Mucosa of descending colon (tissue), 3 donors: ENCODE measurements around the gene C7orf25. TPM values are rescaled to one million over a fixed set of nuclear protein-coding genes. Genes with fewer than 3 reads are reported as not detected.

Source experiments
- ATAC-seq: fragments of 200-7000 bp; cut with Tn5 transposase; one replicate; pipeline ENCODE4 v1.9.1; 2020; ENCODE audit warnings: mild to moderate bottlenecking, moderate library complexity
- DNase-seq, 3 donors: peaks; one replicate each; pipeline ENCODE4 v3.0.0-alpha.2; 2020
- H3K36me3 ChIP-seq: fragments of 200-600 bp; one replicate; pipeline ENCODE4 v1.8.0; 2021; ENCODE audit warnings: low read depth, mild to moderate bottlenecking
- H3K4me1 ChIP-seq: fragments of 200-600 bp; one replicate; pipeline ENCODE4 v1.8.0; 2021; ENCODE audit warnings: low read depth, mild to moderate bottlenecking
- H3K4me3 ChIP-seq: fragments of 200-600 bp; one replicate; pipeline ENCODE4 v1.8.0; 2021; ENCODE audit warnings: mild to moderate bottlenecking
- H3K9me3 ChIP-seq: fragments of 200-600 bp; one replicate; pipeline ENCODE4 v1.8.0; 2021; ENCODE audit warnings: mild to moderate bottlenecking
- CTCF ChIP-seq: fragments of 200-600 bp; IDR thresholded peaks from one replicate; pipeline ENCODE4 v1.8.0; 2022; ENCODE audit warnings: antibody characterized with exemption, mild to moderate bottlenecking
- intact Hi-C, 2 donors: fragments of 100-400 bp; cut with DNase I in 1 of 2; cut with micrococcal nuclease in 1 of 2; formaldehyde crosslinking; loops; one replicate each; pipeline versions ENCODE4 v1.11.0 to v1.11.1; 2022; cut with DNase I, micrococcal nuclease
- total RNA-seq, 3 donors: library from RNA; stranded (reverse); fragmentation: NEBNext Ultra II Directional in 2 of 3; extraction: Animal tissue kit (Norgen Biotek cat#: 25700) in 2 of 3; gene quantifications; one replicate each; pipeline versions ENCODE4 v1.2.1 to v1.2.4, GENCODE V29; 2021 to 2023
- donor health status: DM: no; HTN: no; CAD: no; lungs with moderate emphysema.
- donor health status: DM: no; HTN: no; CAD: no.
- donor health status: DM: no; HTN: yes; CAD: no.

The C7orf25 gene
- total RNA-seq, 3 donors from 2014 or later: 3.4 to 5.4 (median 4.3) TPM

GRCh38 chr7:42906181-42906580 lies 5.7 kb downstream of the C7orf25 start:
- Histone ChIP-seq H3K9me3 (no peaks in the 10 kb centered on the region), H3K36me3 (no peaks in the 10 kb centered on the region), H3K4me1 (peaks cover 24% of the 10 kb centered on the region), H3K4me3 (no peak overlapping the region)
- ATAC-seq (no peak), DNase-seq (no peak)
- intact Hi-C loops: no loop called here
- no peak for TF ChIP-seq CTCF

- Histone ChIP-seq H3K4me1 (peaks cover 7% of the 10 kb centered on the region), H3K4me3 (no peak overlapping the region), H3K36me3 (no peaks in the 10 kb centered on the region), H3K9me3 (no peaks in the 10 kb centered on the region)
- ATAC-seq: no peak
- DNase-seq: no peak
- intact Hi-C loops: no loop called here
- TF ChIP-seq CTCF: no peak
Measured at GRCh38 chr7:42902331-42902730, 9.5 kb downstream of the C7orf25 start.

- DNase-seq: no peak
- TF ChIP-seq CTCF: no peak
- Histone ChIP-seq H3K9me3 (no peaks in the 10 kb centered on the region), H3K4me3 (no peak overlapping the region), H3K4me1 (no peaks in the 10 kb centered on the region), H3K36me3 (no peaks in the 10 kb centered on the region)
- no peak for ATAC-seq
- intact Hi-C loops: no loop called here
Measured at GRCh38 chr7:42900842-42901241, 11.0 kb downstream of the C7orf25 start.

GRCh38 chr7:42893346-42894240 lies 18.3 kb downstream of the C7orf25 start:
- DNase-seq: no peak
- Histone ChIP-seq H3K4me3 (no peak overlapping the region), H3K36me3 (no peaks in the 10 kb centered on the region), H3K9me3 (peaks cover 6% of the 10 kb centered on the region), H3K4me1 (peaks cover 4% of the 10 kb centered on the region)
- no peak for TF ChIP-seq CTCF
- no peak for ATAC-seq
- intact Hi-C loops: no loop called here

DNA sequence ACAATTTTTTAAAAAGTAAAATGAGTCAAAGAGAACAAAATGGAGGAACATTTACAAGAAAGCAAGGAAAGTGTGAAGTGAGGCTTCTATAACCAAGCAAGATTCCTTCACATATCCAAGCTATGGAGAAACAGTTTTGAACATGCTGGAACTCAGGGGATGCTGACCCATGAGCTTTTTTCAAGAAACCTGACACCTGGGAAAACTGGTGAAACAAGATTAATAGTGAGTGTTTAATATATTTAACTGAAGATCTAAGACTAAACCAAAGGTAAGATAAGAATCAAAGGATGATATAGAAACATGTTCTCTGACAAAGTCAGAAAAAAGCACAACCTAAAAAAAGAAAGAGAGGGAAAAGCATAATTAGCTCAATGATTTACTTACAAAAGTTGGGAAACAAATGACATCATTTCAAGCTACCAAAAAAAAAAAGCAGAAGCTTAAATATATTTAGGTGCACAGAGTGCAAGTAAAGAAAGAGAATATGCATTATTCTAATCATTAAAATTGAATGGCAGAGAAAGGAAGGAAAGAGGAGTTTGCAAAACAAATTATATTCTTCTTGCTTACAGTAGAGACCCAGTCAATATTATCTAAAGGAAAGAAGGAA lies 24.9 kb downstream of the C7orf25 start:
- no peak for DNase-seq
- intact Hi-C loops: no loop called here
- Histone ChIP-seq H3K4me3 (no peak overlapping the region), H3K4me1 (peaks cover 12% of the 10 kb centered on the region), H3K9me3 (no peaks in the 10 kb centered on the region), H3K36me3 (no peaks in the 10 kb centered on the region)
- no peak for TF ChIP-seq CTCF
- ATAC-seq: no peak
